ENCODE results near the gene SESN2. TPM values are rescaled to one million over a fixed set of nuclear protein-coding genes. Genes with fewer than 3 reads are reported as not detected.

Gene SESN2
- total RNA-seq, 1 experiment from 2014 or later: 6.9 TPM

DNA sequence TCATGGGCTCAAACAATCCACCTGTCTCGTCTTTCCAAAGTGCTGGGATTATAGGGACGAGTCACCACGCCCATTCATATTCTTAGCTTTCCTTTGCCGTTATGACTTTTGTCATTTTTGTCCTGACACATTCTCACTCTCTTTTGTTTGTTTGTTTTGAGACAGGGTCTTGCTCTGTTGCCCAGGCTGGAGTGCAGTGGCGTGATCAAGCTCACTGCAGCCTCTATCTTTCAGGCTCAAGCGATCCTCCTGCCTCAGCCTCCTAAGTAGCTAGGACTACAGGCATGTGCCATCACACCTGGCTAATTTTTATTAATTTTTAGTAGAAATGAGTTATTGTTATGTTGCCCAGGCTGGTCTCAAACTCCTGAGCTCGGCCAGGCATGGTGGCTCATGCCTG lies 57.7 kb downstream of the SESN2 start:
- Histone ChIP-seq H3K9me2 (replicated peaks; ENCODE audit: low read length) (no peaks in the 10 kb centered on the region), H3F3A (ENCODE audit: low read length, unreplicated experiment) (no peaks in the 10 kb centered on the region), H3K4me2 (ENCODE audit: low read length) (no peak overlapping the region), H3K4me3 (ENCODE audit: low read length) (no peak overlapping the region), H2AFZ (ENCODE audit: low read length) (no peak overlapping the region), H4K20me1 (ENCODE audit: low read length) (no peaks in the 10 kb centered on the region), H3K79me2 (ENCODE audit: low read length) (no peaks in the 10 kb centered on the region), H3K9ac (ENCODE audit: low read length) (no peak overlapping the region), H3K9me3 (ENCODE audit: low read length) (no peaks in the 10 kb centered on the region), H3K27ac (ENCODE audit: low read length) (no peak overlapping the region), H3K36me3 (ENCODE audit: low read depth, low read length) (no peaks in the 10 kb centered on the region), H3K27me3 (ENCODE audit: low read length) (no peaks in the 10 kb centered on the region), H3K4me1 (ENCODE audit: insufficient read depth, low read length) (peaks cover 17% of the 10 kb centered on the region)
- DNase-seq: peak; percentile 15
- intact Hi-C loops (cut with micrococcal nuclease): no loop called here
- no TSS peak for BruUV-seq (replicated peaks)
- ATAC-seq: no peak
- TF ChIP-seq EZH2phosphoT487 (IDR thresholded peaks at IDR 0.05; ENCODE audit: borderline replicate concordance, low read length) (no peak), EZH2 (IDR thresholded peaks at IDR 0.05; ENCODE audit: low read length, unreplicated experiment) (no peak)
- TF ChIP-seq, protein P1, sequence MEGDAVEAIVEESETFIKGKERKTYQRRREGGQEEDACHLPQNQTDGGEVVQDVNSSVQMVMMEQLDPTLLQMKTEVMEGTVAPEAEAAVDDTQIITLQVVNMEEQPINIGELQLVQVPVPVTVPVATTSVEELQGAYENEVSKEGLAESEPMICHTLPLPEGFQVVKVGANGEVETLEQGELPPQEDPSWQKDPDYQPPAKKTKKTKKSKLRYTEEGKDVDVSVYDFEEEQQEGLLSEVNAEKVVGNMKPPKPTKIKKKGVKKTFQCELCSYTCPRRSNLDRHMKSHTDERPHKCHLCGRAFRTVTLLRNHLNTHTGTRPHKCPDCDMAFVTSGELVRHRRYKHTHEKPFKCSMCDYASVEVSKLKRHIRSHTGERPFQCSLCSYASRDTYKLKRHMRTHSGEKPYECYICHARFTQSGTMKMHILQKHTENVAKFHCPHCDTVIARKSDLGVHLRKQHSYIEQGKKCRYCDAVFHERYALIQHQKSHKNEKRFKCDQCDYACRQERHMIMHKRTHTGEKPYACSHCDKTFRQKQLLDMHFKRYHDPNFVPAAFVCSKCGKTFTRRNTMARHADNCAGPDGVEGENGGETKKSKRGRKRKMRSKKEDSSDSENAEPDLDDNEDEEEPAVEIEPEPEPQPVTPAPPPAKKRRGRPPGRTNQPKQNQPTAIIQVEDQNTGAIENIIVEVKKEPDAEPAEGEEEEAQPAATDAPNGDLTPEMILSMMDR (conservative IDR thresholded peaks at IDR 0.05; ENCODE audit: low read depth, low read length): no peak
- ChIA-PET POLR2A (ENCODE audit: unreplicated experiment) (no interaction called here), CTCF (no interaction called here)

DNA sequence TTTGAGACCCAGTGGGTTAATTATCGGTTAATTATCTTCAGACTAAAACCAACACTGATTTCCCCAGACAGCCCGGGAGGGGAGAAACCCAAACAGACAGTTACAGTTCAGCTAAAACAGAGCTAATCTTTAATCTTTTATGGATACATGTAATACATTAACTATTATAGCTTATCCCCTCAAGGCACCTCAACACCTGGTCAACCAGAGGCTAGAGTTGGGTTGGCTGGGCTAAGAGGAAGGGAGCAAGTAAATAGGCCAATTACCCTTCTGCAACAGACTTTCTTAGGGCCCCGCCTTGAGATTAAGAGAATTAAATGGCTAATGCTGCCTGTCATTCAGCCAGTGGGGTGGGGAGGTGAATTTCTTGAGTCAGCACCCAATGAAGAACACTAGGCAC lies 62.9 kb downstream of the SESN2 start:
- intact Hi-C loops (cut with micrococcal nuclease): no loop called here
- no peak overlapping the region for H3K27ac ChIP-seq (ENCODE audit: low read length)
- no peaks in the 10 kb centered on the region for H3F3A ChIP-seq (ENCODE audit: low read length, unreplicated experiment)
- H3K79me2 ChIP-seq (ENCODE audit: low read length): no peaks in the 10 kb centered on the region
- CTCF ChIA-PET: no interaction called here
- H3K4me1 ChIP-seq (ENCODE audit: insufficient read depth, low read length): peaks cover 4% of the 10 kb centered on the region; the same call in 1 of the 2 replicates
- no peak overlapping the region for H3K4me2 ChIP-seq (ENCODE audit: low read length)
- POLR2A ChIA-PET (ENCODE audit: unreplicated experiment): no interaction called here
- no peaks in the 10 kb centered on the region for H4K20me1 ChIP-seq (ENCODE audit: low read length)
- H3K36me3 ChIP-seq (ENCODE audit: low read depth, low read length): no peaks in the 10 kb centered on the region
- H3K9ac ChIP-seq (ENCODE audit: low read length): no peak overlapping the region
- H3K9me2 ChIP-seq (replicated peaks; ENCODE audit: low read length): no peaks in the 10 kb centered on the region
- H3K9me3 ChIP-seq (ENCODE audit: low read length): no peaks in the 10 kb centered on the region
- DNase-seq (peak; percentile 10), ATAC-seq (no peak; the same call in 1 of the 2 replicates)
- no TSS peak for BruUV-seq (replicated peaks)
- no peaks in the 10 kb centered on the region for H3K27me3 ChIP-seq (ENCODE audit: low read length)
- no peak overlapping the region for H2AFZ ChIP-seq (ENCODE audit: low read length)
- no peak overlapping the region for H3K4me3 ChIP-seq (ENCODE audit: low read length)
- TF ChIP-seq EZH2phosphoT487 (IDR thresholded peaks at IDR 0.05; ENCODE audit: borderline replicate concordance, low read length) (no peak), EZH2 (IDR thresholded peaks at IDR 0.05; ENCODE audit: low read length, unreplicated experiment) (no peak)
- TF ChIP-seq, protein P1 (conservative IDR thresholded peaks at IDR 0.05; ENCODE audit: low read depth, low read length): no peak

DNA sequence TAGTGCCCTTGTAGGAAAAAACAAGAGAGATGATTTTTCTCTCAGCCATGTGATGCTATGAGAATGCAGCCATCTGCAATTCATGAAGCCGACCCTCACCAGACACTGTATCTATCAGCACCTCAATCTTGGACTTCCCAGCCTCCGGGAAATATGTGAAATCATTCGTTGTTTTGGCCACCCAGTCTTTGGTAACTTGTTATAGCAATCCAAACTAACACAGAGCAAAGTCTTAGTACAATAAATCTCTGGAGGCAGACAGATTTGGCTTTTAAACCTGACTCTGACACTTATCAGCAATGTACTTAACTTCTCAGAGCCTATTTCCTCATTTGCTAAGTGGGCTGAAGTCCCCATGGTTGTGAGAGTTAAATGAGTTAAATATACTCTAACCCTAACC lies 64.4 kb downstream of the SESN2 start:
- peaks cover 5% of the 10 kb centered on the region; the same call in 1 of the 2 replicates for H3K79me2 ChIP-seq (ENCODE audit: low read length)
- H3K27ac ChIP-seq (ENCODE audit: low read length): no peak overlapping the region
- DNase-seq: no peak
- H2AFZ ChIP-seq (ENCODE audit: low read length): no peak overlapping the region
- peaks cover 10% of the 10 kb centered on the region; the same call in 1 of the 2 replicates for H3K4me1 ChIP-seq (ENCODE audit: insufficient read depth, low read length)
- no peak for ATAC-seq
- H4K20me1 ChIP-seq (ENCODE audit: low read length): no peaks in the 10 kb centered on the region
- H3F3A ChIP-seq (ENCODE audit: low read length, unreplicated experiment): no peaks in the 10 kb centered on the region
- H3K9me3 ChIP-seq (ENCODE audit: low read length): no peaks in the 10 kb centered on the region
- POLR2A ChIA-PET (ENCODE audit: unreplicated experiment): no interaction called here
- H3K4me2 ChIP-seq (ENCODE audit: low read length): no peak overlapping the region
- no peak overlapping the region for H3K4me3 ChIP-seq (ENCODE audit: low read length)
- CTCF ChIA-PET: no interaction called here
- no peak overlapping the region for H3K9ac ChIP-seq (ENCODE audit: low read length)
- no peaks in the 10 kb centered on the region for H3K36me3 ChIP-seq (ENCODE audit: low read depth, low read length)
- H3K27me3 ChIP-seq (ENCODE audit: low read length): no peaks in the 10 kb centered on the region
- no TSS peak for BruUV-seq (replicated peaks)
- intact Hi-C loops (cut with micrococcal nuclease): no loop called here
- H3K9me2 ChIP-seq (replicated peaks; ENCODE audit: low read length): no peaks in the 10 kb centered on the region
- TF ChIP-seq EZH2 (IDR thresholded peaks at IDR 0.05; ENCODE audit: low read length, unreplicated experiment) (no peak), EZH2phosphoT487 (IDR thresholded peaks at IDR 0.05; ENCODE audit: borderline replicate concordance, low read length) (no peak)
- TF ChIP-seq, protein P1 (conservative IDR thresholded peaks at IDR 0.05; ENCODE audit: low read depth, low read length): no peak
